Measurements from ENCODE around the gene STIMATE. TPM values are rescaled to one million over a fixed set of nuclear protein-coding genes. Genes with fewer than 3 reads are reported as not detected.

The STIMATE gene
- total and polyA plus RNA-seq, 10 of the 15 experiments (the other 5 are each of a cell fraction or from before 2014, with no cell fraction given): 0.24 to 24.1 (median 15.4) TPM

GRCh38 chr3:52835766-52836470, 61.4 kb downstream of the STIMATE start:
- no TSS peak for BruUV-seq (replicated peaks)
- H4K20me1 ChIP-seq (ENCODE audit: control insufficient read depth, insufficient read depth): no peaks in the 10 kb centered on the region
- H3K4me1 ChIP-seq (ENCODE audit: control insufficient read depth, insufficient read depth, low read length): no peaks in the 10 kb centered on the region; the same call in 1 of the 2 replicates
- intact Hi-C loops (cut with micrococcal nuclease; ENCODE audit: unreplicated experiment): no loop called here
- ChIA-PET CTCF (no interaction called here), RAD21 (ENCODE audit: unreplicated experiment) (no interaction called here), POLR2A (no interaction called here), SMC1A (ENCODE audit: uncharacterized antibody, unreplicated experiment) (interaction anchor here (1.3 kb wide), 1 partner anchor 10 kb away, joined by 4 read pairs; no protein-coding TSS in a partner anchor)
- H3K27ac ChIP-seq (ENCODE audit: control insufficient read depth, insufficient read depth): no peak overlapping the region
- H3K4me2 ChIP-seq (ENCODE audit: control insufficient read depth, insufficient read depth): no peak overlapping the region
- peaks cover 1 to 5% of the 10 kb centered on the region in 2 experiments; a peak in 3 of 4 replicates for H3K36me3 ChIP-seq (ENCODE audit: control insufficient read depth in 2 of 2, insufficient read depth in 2 of 2, low read length in 1 of 2)
- H3K27me3 ChIP-seq (replicated peaks in 1 of 2; ENCODE audit: control insufficient read depth in 2 of 2, insufficient read depth in 2 of 2, low read length in 1 of 2): no peaks in the 10 kb centered on the region
- no peak overlapping the region for H3K4me3 ChIP-seq
- H3K79me2 ChIP-seq (ENCODE audit: control insufficient read depth, insufficient read depth, low read length): no peaks in the 10 kb centered on the region
- 91% methylated on average over 8 of the region's 8 CpGs for WGBS (ENCODE audit: insufficient coverage, insufficient replicate concordance, low lambda C conversion rate, missing lambda C conversion rate)
- ATAC-seq (no peak), FAIRE-seq (no peak), DNase-seq (ENCODE audit: low read depth, low spot score) (no peak)
- in situ Hi-C loops (cut with MboI): no loop called here
- H3K9me3 ChIP-seq (replicated peaks; ENCODE audit: control insufficient read depth, insufficient read depth, low read length): no peaks in the 10 kb centered on the region
- H3K9ac ChIP-seq (ENCODE audit: control insufficient read depth, insufficient read depth, low read length): no peak overlapping the region
- TF ChIP-seq LARP7 (IDR thresholded peaks at IDR 0.05) (no peak), TCF3 (IDR thresholded peaks at IDR 0.05; ENCODE audit: borderline replicate concordance, insufficient read depth, low read depth, low read length) (no peak), HDAC6 (IDR thresholded peaks at IDR 0.05; ENCODE audit: unreplicated experiment) (no peak), SREBF1 (IDR thresholded peaks at IDR 0.05; ENCODE audit: low read length) (no peak), MTA2 (IDR thresholded peaks at IDR 0.05; ENCODE audit: low read depth) (no peak), CBX5 (IDR thresholded peaks at IDR 0.05; ENCODE audit: low read depth) (no peak), SMC3 (IDR thresholded peaks at IDR 0.05; ENCODE audit: borderline replicate concordance, low read length) (no peak), SRF (IDR thresholded peaks at IDR 0.05; ENCODE audit: low read depth in 2 of 2, low read length in 2 of 2) (no peak), MYB (IDR thresholded peaks at IDR 0.05; ENCODE audit: borderline replicate concordance, low read depth, low read length) (no peak), FOXM1 (IDR thresholded peaks at IDR 0.05; ENCODE audit: low read depth, low read length) (no peak), IRF4 (IDR thresholded peaks at IDR 0.05; ENCODE audit: low read depth, low read length) (no peak), HCFC1 (IDR thresholded peaks at IDR 0.05; ENCODE audit: low read length) (no peak), EP300 (IDR thresholded peaks at IDR 0.05; ENCODE audit: borderline replicate concordance in 1 of 2, control insufficient read depth in 1 of 2, low read depth in 2 of 2, low read length in 2 of 2) (no peak)
- no peak overlapping the region for H2AFZ ChIP-seq (ENCODE audit: control insufficient read depth, low read depth, low read length)

Measured in GM12878 (cell line).